Measurements from ENCODE around the gene INTS11. TPM values are rescaled to one million over a fixed set of nuclear protein-coding genes. Genes with fewer than 3 reads are reported as not detected.
A peak's percentile ranks its signal among the peaks of the same experiment; 100 is the strongest.

INTS11 gene
- total RNA-seq, 1 experiment from 2014 or later, result 90.2 TPM

DNA sequence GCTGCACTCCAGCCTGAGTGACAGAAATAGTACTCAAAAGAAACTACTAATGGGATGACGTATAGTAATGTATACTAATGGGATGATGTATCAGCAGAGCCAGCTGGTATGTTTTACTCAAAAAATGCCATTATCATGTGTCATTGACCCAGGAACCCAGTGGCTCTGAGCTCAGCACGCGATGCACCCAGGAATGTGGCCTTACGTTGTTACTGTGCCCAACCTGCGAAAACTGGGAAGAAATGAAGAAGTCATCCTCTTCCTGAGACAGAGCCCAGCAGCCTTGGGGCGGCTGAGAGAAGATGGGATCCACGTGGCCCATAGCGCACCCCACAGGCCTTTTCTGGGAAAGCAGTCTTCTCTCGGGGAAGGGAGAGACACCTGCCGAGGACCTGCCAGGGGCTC lies 59.6 kb downstream of the INTS11 start:
- peak; percentile 66 for DNase-seq (ENCODE audit: low read depth)
- in situ Hi-C loops (cut with HindIII; ENCODE audit: low pct_unique_long_range_greater_than_20kb, low sequenced_read_pairs), result no loop called here

DNA sequence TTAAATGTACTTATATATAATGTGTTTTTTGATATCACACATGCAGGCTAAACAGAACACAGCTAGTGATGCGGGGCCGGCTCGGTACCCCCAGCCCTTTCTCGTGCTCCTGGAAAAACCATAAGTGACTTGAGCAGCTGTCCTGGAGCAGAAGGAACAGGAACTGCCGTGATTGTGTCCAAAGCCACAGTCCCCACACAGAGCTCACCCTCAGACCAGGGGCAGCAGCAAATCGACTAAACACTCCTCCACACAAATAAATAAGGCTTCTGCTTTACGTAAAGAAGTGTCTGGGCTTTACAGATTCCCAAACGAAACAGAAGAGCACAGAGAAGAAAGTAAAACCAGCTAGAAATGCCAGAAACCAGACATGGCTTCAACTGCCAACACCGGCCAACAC lies 60.4 kb downstream of the INTS11 start:
- DNase-seq (ENCODE audit: low read depth), result no peak
- in situ Hi-C loops (cut with HindIII; ENCODE audit: low pct_unique_long_range_greater_than_20kb, low sequenced_read_pairs), result no loop called here

- in situ Hi-C loops (cut with HindIII; ENCODE audit: low pct_unique_long_range_greater_than_20kb, low sequenced_read_pairs), result no loop called here
- no peak for DNase-seq (ENCODE audit: low read depth)
These were observed 61.7 kb downstream of the INTS11 start for GRCh38 chr1:1262758-1263157.

DNA sequence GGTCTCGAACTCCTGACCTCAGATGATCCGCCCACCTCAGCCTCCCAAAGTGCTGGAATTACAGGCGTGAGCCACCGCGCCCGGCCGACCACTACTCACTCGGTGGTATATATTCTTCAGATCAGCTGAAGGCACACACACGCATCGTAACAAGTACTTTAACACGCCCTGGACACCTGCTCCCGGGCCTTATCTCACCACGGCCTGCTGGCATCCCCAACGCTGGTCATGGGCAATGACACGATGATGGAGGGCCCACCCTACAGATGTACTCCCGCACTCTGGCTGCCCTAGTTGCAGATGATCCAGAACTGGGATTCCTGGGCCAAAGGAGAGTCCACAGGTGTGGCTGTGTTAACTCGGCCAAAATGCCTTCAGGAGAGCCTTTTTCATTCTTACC lies 62.4 kb downstream of the INTS11 start:
- no peak for DNase-seq (ENCODE audit: low read depth)
- in situ Hi-C loops (cut with HindIII; ENCODE audit: low pct_unique_long_range_greater_than_20kb, low sequenced_read_pairs), result no loop called here

Other genes starting within 250 kb of the INTS11 start
- 19.1 and 26.6 TPM in 2 replicates for gene C1orf159, start 208.6 kb downstream of the INTS11 start, total RNA-seq (2014; rRNA removed; shearing (Covaris generic); ENCODE audit: low replicate concordance)
- not detected in 2 replicates for gene TTLL10, start 150.8 kb downstream of the INTS11 start, total RNA-seq (2014; rRNA removed; shearing (Covaris generic); ENCODE audit: low replicate concordance)
- gene TNFRSF18, start 118.1 kb downstream of the INTS11 start, total RNA-seq (2014; rRNA removed; shearing (Covaris generic); ENCODE audit: low replicate concordance), result not detected in 2 replicates
- gene TNFRSF4, start 110.5 kb downstream of the INTS11 start, total RNA-seq (2014; rRNA removed; shearing (Covaris generic); ENCODE audit: low replicate concordance), result not detected in 2 replicates
- 111 and 124 TPM in 2 replicates for gene SDF4, start 92.7 kb downstream of the INTS11 start, total RNA-seq (2014; rRNA removed; shearing (Covaris generic); ENCODE audit: low replicate concordance)
- gene B3GALT6, start 92.4 kb downstream of the INTS11 start, total RNA-seq (2014; rRNA removed; shearing (Covaris generic); ENCODE audit: low replicate concordance), result 23.5 and 26.7 TPM in 2 replicates
- not detected in 2 replicates for gene C1QTNF12, start 77.9 kb downstream of the INTS11 start, total RNA-seq (2014; rRNA removed; shearing (Covaris generic); ENCODE audit: low replicate concordance)
- 73.0 and 121 TPM in 2 replicates for gene UBE2J2, start 50.8 kb downstream of the INTS11 start, total RNA-seq (2014; rRNA removed; shearing (Covaris generic); ENCODE audit: low replicate concordance)
- gene SCNN1D, start 44.2 kb downstream of the INTS11 start, total RNA-seq (2014; rRNA removed; shearing (Covaris generic); ENCODE audit: low replicate concordance), result 1.8 and 2.8 TPM in 2 replicates
- gene ACAP3, start 16.7 kb downstream of the INTS11 start, total RNA-seq (2014; rRNA removed; shearing (Covaris generic); ENCODE audit: low replicate concordance), result 35.9 and 50.2 TPM in 2 replicates
- gene PUSL1, start 16.1 kb downstream of the INTS11 start, total RNA-seq (2014; rRNA removed; shearing (Covaris generic); ENCODE audit: low replicate concordance), result 50.3 and 57.5 TPM in 2 replicates
- 25.8 and 28.5 TPM in 2 replicates for gene CPTP, start 142 bp upstream of the INTS11 start, total RNA-seq (2014; rRNA removed; shearing (Covaris generic); ENCODE audit: low replicate concordance)
- gene TAS1R3, start 6.6 kb upstream of the INTS11 start, total RNA-seq (2014; rRNA removed; shearing (Covaris generic); ENCODE audit: low replicate concordance), result not detected in 2 replicates
- 84.9 and 103 TPM in 2 replicates for gene DVL1, start 24.8 kb upstream of the INTS11 start, total RNA-seq (2014; rRNA removed; shearing (Covaris generic); ENCODE audit: low replicate concordance)
- gene MXRA8, start 33.9 kb upstream of the INTS11 start, total RNA-seq (2014; rRNA removed; shearing (Covaris generic); ENCODE audit: low replicate concordance), result not detected in 2 replicates
- gene AURKAIP1, start 50.5 kb upstream of the INTS11 start, total RNA-seq (2014; rRNA removed; shearing (Covaris generic); ENCODE audit: low replicate concordance), result 130 and 178 TPM in 2 replicates
- 34.3 and 34.9 TPM in 2 replicates for gene CCNL2, start 74.7 kb upstream of the INTS11 start, total RNA-seq (2014; rRNA removed; shearing (Covaris generic); ENCODE audit: low replicate concordance)
- gene MRPL20, start 82.6 kb upstream of the INTS11 start, total RNA-seq (2014; rRNA removed; shearing (Covaris generic); ENCODE audit: low replicate concordance), result 32.2 and 79.3 TPM in 2 replicates
- gene ANKRD65, start 96.6 kb upstream of the INTS11 start, total RNA-seq (2014; rRNA removed; shearing (Covaris generic); ENCODE audit: low replicate concordance), result not detected in 2 replicates
- gene VWA1, start 111.0 kb upstream of the INTS11 start, total RNA-seq (2014; rRNA removed; shearing (Covaris generic); ENCODE audit: low replicate concordance), result 37.5 and 47.0 TPM in 2 replicates
- gene ATAD3C, start 125.0 kb upstream of the INTS11 start, total RNA-seq (2014; rRNA removed; shearing (Covaris generic); ENCODE audit: low replicate concordance), result not detected in 2 replicates
- gene ATAD3B, start 147.1 kb upstream of the INTS11 start, total RNA-seq (2014; rRNA removed; shearing (Covaris generic); ENCODE audit: low replicate concordance), result 22.3 and 40.7 TPM in 2 replicates
- 78.9 and 82.4 TPM in 2 replicates for gene ATAD3A, start 187.5 kb upstream of the INTS11 start, total RNA-seq (2014; rRNA removed; shearing (Covaris generic); ENCODE audit: low replicate concordance)
- gene TMEM240, start 216.0 kb upstream of the INTS11 start, total RNA-seq (2014; rRNA removed; shearing (Covaris generic); ENCODE audit: low replicate concordance), result not detected in 2 replicates